Stimulated activated naive CD4-positive, alpha-beta T cell (primary cell): Measurements from ENCODE around the gene TMEM51.

Experiments
- DNase-seq, 6 experiments: peaks; one replicate each; lab custom pipeline; 2025; lab: John Stamatoyannopoulos, UW

TMEM51 gene

DNA sequence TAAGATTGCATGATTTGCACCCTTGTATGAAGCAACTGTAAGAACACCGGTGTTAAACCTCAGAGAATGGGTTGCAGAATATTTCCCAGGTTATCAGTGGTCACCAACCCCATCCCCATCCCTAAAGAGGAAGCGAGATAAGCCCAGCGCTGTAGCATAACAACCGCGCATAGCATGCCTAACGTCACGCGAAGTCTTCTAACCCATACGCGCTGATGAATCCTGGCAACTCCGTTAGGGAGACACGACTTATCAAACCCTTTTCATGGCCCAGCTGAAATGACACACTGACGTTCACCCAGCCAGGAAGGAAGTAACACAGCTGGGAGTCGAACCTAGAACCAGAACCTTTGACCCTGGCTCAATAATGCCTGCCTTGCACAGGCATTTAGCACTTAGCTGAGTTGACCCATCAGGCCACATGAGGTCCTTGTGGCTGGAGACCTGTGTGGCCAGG lies 24.2 kb downstream of the TMEM51 start:
- DNase-seq = no peak

DNA sequence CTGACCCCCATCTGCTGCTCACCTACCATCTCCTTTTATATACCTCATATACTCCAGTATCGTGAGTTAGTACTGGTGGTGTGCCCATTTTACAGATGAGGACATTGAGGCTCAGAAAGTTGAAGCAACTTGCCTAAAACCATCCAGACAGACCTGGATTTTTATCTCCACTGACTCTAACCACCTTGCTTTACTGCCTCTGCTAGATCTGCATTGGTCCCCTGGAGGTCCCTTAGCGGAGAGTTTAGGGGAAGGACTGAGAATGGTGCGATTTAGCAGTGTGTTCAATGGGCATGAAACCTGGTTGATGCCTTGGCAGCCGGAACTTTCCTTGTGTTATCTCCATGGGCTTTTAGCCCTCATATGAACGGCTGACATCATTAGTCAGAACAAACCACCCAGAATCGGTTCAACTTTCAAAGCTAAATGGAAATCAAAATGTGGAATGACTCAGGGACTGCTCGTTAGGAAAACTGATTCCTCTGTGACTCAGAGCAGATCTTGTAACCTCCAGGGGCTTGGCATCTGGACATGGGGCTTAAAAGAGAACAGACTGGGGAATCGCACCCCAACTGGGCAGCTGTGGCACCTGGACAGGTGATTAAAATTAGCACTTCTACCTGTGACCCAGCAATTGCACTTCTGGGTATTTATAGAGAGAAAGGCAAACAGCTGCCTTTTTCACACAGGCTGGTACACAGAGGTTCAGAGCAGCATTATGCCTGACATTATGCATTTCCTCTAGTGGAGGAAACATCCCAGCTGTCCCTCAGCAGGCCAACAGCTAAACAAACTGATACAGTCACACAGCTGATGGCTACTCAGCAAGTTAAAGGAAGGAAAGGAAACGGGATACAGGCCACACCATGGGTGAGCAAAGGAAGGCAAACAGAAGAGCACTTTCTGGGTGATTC lies 25.3 kb downstream of the TMEM51 start:
- DNase-seq = no peak

GRCh38 chr1:15179485-15179883 lies 25.9 kb downstream of the TMEM51 start:
- no peak for DNase-seq

DNA sequence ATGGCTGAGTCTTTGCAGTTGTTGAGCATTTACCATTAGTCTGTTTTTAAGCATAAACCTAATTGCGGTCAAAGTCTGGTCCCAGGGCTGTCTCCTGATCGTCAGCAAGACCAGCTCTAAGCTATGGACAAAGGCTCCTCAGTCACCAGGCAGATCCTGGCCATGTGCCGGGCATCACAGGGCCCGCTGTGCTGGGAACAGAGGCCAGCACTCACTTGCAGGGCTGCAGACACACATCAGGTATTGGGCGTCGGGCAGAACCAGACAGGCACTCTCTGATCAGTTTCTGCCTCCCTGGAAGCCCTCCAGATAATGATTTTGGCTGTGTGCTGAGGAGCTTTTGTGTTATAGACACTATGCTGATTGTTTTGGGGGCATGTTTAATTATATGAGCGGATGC lies 26.6 kb downstream of the TMEM51 start:
- DNase-seq = no peak

DNA sequence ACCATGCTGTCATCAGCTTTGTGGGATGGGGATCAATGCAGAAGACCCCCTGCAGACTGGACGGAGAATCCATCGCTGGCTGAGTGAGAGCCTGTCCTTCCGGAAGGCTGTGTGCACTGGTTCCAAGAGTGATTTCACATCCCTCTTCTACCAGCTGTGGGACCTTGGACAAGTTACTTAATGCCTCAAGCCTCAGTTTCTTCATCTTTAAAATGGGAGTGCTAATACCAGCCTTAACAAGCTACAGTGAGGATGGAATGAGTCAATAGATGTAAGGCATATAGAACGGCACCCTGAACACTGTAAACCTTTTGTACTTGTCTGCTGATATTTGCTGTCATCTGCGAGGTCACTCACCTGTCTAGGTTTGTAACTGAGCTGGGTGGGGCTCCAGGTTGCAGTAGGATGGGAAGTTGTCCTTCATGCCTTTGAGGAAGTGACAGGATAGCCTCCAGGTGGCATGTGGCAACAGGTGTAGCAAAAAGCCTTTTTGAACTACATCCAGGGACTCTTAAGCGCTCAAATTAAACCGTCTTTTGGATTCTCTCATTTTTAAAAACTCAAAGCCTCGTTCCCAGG lies 27.5 kb downstream of the TMEM51 start:
- DNase-seq = no peak

GRCh38 chr1:15181564-15181963 lies 28.0 kb downstream of the TMEM51 start:
- no peak for DNase-seq

GRCh38 chr1:15184436-15185241 lies 31.1 kb downstream of the TMEM51 start:
- no peak for DNase-seq

GRCh38 chr1:15185617-15186016 lies 32.1 kb downstream of the TMEM51 start:
- DNase-seq = no peak

DNA sequence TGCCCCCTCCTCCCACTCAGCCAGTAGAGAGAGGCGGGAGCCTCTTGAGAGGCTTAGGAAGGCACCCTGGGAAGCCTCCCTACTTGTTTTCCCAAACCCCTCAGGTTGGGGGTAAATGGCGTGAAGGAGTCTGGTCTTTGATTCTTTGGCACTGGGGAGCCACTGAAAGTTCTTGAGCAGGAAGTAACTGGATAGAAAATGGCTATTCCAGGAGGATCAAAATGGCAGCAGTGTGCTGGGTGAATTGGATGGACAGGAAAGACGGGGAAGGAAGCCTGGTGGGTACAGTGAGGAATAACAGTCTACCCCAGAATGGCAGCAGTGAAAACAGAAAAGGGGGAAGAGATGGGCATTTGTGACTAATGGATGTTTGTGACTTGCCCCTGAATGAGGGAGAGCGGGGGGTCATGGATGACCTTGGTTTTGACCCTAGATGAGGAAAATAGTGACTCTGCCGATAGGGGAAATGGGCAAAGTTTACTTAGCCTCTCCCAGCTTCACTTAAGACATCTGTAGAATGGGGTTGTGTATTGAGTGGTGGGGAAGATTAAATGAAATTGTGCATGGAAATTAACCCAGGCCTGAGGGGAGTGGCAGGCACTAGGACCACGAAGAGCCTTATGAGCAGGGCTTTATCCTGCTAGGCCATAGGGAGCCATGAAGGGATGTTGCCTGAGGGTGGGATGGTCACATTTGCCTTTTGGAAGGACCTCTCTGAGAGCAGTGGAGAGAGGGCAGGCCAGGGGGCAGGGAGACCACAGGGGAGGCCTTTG lies 32.7 kb downstream of the TMEM51 start:
- no peak for DNase-seq

DNA sequence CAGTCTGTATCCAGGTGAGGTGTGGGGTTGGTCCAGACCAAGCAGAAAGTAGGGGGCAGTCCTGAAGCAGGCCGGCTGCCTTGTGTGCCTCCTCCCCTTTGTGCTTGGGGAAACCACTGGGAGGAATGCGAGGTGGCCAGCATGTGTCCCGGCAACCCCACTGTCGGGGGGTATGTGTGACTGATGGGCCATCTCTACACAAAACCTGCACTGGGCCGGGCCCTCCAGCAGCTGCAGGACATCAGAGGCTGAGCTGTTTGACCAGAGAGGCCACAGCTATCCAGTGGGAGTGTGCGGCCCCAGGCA lies 33.3 kb downstream of the TMEM51 start:
- DNase-seq = no peak

- no peak for DNase-seq
These were observed 33.9 kb downstream of the TMEM51 start for GRCh38 chr1:15187175-15188129.

DNA sequence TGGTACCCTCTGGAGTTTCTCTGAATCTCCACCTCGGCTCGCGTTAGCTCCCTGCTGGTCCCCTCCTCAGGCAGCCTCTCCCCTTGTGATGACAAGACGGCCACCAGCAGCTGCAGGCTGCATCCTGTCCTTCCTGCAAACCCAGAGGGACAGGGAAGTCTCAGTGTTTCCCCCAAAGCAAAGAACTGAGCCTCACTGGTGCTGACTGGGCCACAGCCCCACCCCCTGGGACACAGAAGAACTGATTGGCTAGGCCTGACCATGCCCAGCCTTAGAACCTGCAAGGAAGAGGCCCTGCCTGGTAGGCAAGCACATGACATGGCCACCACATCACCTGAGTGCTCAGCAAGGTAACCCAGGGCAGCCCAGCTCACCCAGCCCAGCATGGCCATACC lies 34.6 kb downstream of the TMEM51 start:
- DNase-seq = no peak

GRCh38 chr1:15188678-15189077 lies 35.1 kb downstream of the TMEM51 start:
- no peak for DNase-seq

DNA sequence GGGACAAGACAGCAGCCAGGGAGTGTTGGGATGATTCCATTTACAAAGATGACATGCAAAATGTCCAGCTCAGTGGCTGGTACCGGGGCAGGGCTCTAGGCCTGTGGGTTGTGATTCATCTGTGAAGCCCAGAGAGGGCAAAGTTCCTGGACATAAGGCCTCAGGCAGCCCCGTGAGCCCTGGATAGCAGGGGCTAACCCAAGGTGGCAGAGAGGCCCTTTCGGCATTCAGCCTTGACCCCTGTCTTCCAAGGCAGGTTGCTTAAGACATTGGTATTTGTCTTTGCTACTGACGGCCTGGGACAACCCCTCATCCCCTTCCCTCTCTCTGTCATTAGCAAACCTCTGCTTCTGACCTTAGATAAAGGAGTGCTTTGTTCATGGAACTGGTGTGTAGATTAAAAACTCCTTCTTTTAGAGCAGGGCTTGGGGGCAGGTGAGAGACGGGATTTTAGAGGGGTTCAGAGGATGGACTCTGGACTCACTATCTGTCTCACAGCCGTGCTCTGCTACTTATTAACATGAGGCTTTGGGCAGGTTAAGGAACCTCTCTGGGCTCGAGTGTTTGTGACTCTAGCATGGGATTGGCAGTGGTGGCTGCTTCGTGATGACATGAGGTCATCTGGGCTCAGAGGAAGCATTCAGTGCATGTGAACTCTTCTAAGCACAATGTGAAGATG lies 36.3 kb downstream of the TMEM51 start:
- no peak for DNase-seq

- DNase-seq = no peak
These were observed 37.7 kb downstream of the TMEM51 start for GRCh38 chr1:15191267-15191666.

GRCh38 chr1:15191770-15192169 lies 38.2 kb downstream of the TMEM51 start:
- DNase-seq = no peak

- no peak for DNase-seq
These were observed 39.5 kb downstream of the TMEM51 start for GRCh38 chr1:15192916-15193550.

GRCh38 chr1:15195420-15196052 lies 42.0 kb downstream of the TMEM51 start:
- no peak for DNase-seq

DNA sequence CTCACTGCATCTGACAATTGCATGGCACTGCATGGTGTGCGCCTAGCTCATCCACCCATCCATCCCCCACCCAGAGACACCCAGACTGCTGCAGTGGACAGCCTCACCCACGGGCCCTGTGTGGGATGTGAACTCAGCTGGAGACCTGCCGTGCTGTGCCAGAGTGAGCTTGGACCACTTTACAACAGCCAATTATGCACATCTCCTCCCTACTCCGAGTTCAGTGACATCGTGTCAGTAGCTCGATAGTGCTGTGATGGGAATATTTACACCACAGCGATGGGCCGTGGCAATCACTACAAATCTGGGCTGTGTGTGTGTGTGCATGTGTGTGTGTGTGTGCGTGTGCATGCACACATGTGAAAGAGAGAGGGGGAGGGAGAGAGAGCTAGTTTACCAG lies 42.5 kb downstream of the TMEM51 start:
- DNase-seq = no peak
